ENCODE measurements around the gene TMA7B.
A peak's percentile ranks its signal among the peaks of the same experiment; 100 is the strongest.

Gene TMA7B

DNA sequence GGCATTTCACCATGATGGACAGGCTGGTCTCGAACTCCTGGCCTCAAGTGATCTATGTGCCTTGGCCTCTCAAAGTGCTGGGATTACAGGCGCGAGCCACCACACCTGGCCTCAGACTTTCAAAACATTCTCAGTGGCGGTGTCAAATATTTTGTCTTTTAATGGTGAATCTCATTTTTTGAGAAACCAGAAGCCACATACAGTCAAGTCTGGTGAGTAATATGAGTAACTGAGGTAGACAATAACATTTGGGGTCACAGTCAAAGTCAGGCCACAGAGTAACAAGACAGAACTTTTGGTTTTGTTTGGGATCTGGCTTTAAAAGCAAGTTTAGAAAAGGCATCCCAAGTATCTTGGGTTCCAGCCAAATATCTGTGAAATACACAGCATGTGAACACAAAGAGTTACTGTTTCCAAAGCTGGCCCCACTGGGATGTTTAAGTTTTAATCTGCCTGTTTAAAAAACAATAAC, 5.6 kb upstream of the TMA7B start:
- DNase-seq: peak; percentile 93

DNA sequence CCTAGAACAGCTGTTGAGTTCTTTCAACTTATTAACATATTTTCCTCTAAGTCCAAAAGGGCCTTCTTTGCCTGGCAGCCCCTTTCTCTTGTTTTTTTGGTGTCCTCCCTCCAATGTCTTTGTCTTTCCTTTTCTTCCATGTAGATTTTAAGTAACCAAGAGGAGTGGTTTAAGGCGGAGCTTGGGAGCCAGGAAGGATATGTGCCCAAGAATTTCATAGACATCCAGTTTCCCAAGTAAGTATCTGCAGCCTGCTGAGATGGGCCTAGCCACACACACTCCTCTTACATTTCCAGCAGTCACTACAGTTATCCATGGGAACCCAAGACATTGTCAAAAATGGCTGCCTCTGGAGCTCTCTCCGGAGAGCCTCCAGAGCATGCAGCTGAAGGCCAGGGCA, 4.5 kb upstream of the TMA7B start:
- no peak for DNase-seq

DNA sequence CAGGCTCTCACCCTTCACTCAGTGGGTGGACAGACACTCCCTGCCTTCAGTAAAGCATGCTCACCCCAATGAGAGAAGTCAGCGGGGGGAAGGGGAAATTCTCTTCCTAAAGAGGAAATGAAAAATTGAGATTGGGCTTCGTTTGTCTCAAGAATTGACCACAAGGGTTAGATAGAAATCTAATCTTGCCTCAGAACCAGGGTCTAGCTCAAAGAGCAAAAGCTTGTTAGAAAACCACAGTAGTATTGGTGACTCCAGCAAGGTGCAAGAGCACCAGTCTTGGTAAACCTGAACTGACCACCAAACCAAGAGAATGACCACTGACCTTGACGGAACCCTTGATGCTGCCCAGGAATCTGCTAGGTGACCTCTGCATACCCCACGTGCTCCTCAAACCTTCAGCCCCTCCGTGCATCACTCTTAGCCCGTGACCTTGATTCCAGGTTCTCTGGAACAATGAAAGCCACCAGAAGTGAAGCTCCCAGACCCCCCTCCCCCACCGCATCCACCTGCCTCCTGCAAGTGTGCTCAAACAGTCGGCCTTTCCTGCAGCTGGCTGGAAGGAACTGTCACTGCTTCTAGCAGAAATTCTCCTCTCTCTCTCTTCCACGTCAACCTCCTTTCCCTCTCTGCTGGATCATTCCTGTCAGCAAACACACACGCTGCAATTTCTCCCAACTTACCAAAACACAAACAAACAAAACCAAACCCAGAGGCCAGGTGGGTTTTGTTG, 3.1 kb upstream of the TMA7B start:
- no peak for DNase-seq

DNA sequence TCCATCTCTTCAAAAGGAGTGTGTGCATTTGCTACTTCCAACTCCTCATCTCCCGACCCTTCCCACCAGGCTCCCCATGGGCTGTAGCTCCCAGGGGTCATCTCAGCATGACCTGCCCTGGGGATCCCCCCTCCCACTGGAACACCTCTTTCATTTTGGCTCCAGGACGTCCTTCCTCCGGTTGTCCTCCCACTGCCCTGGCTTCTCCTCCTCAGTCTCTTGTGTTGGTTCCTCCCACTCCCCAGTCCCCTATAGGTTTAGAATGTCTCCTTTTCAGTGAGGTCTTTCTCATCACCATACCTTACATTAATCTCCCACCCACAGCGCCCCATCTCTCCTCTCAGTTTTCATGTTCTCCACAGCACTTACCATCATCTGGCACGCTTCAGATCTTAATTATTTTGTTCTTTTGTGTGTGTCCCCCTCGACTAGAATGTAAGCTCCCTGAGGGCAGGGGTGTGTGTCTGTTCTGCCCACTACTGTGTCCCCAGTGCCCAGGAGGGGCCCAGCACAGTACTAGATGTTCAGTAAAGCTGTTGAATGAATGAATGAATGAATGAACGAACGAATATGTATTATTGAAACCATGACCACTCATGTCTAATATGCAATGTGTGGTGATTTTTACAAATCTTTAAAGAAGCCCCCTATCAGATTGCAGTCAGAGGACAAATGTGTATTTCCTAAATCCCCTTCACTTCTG, 2.0 kb upstream of the TMA7B start:
- no peak for DNase-seq

DNA sequence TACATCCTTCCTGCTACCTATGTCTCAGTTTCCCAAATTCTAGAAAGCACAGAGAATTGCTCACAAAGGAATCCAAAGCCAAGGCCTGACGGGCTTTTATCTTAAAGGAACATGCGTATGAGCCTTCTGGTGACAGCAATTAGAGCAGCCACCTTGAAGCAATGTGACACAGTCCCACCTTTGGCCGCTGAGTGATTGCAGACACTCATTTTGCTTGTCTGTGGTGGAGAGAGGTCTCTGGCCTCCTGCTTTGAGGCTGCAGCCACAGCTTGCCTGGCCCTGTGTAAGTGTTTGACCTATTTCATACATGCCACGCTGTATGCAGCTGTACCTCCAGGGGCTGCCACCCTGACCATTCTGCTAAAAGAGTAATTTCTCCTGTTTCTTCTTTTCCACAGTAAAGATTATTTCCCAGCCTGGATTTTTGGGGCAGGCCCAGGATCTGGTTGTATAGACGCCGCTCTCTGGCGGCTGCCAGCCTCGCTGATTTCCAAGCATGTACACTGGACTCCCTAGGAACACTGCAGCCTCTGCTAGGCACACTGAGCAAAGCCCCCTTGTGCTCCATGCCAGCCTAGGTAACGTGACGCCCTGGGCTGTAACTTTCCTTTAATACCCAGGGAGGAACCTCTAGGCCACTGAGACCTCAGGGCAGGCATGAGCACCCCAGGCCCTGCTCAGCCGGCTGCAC, 1.1 kb upstream of the TMA7B start:
- no peak for DNase-seq

DNA sequence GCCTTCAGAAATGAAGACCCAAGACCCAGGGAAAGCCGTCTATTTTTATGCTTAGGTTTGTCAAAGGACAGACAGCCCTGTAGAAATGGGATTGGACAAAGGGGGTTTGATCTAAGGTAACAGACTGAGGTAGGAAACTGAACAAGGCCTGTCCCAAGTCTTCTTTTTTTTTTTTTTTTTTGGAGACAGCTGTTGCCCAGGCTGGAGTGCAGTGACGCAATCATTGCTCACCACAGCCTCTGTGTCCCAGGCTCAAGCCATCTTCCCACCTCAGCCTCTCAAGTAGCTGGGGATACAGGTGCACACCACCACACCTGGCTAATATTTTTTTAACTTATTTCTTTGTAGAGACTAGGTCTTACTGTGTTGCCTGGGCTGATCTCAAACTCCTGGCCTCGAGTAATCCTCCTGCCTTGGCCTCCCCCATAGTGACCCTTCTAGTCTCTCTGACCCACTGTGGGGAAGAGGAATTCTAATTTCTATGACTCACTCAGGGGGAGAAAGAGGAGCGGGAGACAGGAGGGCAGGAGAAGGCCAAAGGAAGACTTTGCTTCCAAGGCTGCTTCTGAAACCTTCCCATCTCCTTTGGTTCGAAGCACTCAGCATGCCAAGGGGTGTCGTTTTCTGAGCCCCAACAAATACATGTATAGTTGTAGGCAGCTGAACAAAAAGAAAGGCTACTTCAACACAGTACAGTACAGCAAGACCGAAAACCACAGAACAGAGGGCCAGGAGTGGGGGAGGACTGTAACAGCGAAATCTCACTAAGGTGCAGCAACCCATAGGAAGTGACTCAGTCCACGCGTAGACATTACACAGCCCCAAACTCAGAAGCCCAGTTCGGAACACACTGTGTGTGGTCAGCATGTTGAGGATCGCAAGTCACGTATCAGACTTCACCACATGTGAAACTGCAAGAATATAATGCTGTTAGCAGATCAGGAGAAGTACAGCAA, 872 bp downstream of the TMA7B start:
- peak; percentile 97 for DNase-seq

DNA sequence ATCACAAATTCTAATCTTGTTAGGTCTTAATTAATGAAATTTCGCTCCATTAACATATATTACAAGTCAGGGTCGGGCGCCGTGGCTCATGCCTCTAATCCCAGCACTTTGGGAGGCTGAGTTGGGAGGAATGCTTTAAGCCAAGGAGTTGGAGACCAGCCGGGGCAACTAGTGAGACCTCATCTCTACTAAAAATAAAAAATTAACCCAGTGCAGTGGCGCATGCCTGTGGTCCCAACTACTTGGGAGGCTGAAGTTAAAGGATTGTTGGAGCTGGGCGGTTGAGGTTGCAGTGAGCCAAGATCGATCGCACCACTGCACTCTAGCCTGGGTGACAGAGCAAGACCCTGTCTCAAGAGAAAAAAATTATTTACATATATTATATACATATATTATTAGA, 1.9 kb downstream of the TMA7B start:
- peak; percentile 17 for DNase-seq

DNA sequence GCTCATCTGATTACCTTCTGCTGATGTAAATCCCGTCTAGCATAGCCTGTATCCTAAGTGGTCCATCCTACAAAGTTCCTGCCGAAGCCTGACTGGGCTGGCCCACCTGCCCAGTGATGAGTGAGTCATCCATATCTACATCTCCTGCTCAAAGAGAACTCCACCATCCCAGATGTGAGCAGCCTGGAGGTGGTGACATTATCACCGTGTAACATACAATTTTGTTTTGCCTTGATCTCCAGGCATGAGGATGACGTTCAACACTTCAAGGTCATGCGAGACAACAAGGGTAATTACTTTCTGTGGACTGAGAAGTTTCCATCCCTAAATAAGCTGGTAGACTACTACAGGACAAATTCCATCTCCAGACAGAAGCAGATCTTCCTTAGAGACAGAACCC, 5.6 kb downstream of the TMA7B start:
- no peak for DNase-seq

DNA sequence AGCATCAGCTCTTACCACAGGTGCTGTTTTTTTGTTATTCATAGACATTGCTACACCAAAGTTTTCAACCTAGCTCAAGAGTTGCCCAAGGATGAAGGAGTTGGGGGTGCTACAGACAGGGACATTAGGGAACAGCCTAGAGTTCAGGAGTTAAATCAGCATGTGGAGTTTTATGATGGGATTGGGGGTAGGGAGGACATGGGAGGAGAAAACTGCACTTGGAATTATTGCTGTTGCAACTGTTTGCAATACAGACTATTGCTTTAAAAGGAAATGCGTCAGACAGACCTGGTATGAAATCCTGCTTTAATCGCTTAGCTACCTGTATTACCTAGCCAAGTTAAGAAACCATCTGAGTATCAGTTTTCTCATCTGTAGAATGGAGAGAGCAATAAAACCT, 6.3 kb downstream of the TMA7B start:
- peak; percentile 44 for DNase-seq

DNA sequence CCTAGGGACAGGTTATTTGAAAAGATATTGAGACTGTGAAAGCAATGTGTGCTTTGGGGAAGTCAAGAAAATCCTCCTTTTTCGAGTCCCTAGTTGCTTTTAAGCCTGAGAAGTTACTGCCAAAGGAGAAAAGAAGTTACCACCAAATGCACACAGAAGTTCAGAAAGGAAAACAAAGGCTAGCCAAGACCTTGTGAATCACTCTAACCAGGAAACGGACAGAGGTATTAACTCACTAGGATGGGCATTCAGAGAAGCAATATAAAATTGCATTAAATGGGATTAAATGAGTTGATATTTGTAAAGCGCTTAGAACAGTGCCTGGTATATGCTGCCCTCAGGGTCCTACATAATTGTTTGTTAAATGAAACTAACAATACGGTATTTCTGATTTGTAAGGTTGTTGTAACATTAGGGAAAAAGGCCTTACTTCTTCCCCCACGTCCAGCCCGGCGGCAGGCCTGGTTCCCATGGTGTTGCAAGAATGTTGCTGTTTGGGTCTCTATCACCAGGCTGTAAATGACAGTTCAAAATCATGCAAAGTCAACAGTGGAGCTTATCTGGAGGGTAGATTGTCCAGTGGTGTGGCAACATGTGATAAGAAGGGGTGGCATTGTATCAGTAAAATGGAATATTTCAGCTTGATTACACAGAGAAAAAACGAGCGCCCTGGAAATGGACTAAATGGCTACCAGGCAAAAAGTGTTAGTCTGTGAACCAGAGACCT, 7.1 kb downstream of the TMA7B start:
- DNase-seq: peak; percentile 33

DNA sequence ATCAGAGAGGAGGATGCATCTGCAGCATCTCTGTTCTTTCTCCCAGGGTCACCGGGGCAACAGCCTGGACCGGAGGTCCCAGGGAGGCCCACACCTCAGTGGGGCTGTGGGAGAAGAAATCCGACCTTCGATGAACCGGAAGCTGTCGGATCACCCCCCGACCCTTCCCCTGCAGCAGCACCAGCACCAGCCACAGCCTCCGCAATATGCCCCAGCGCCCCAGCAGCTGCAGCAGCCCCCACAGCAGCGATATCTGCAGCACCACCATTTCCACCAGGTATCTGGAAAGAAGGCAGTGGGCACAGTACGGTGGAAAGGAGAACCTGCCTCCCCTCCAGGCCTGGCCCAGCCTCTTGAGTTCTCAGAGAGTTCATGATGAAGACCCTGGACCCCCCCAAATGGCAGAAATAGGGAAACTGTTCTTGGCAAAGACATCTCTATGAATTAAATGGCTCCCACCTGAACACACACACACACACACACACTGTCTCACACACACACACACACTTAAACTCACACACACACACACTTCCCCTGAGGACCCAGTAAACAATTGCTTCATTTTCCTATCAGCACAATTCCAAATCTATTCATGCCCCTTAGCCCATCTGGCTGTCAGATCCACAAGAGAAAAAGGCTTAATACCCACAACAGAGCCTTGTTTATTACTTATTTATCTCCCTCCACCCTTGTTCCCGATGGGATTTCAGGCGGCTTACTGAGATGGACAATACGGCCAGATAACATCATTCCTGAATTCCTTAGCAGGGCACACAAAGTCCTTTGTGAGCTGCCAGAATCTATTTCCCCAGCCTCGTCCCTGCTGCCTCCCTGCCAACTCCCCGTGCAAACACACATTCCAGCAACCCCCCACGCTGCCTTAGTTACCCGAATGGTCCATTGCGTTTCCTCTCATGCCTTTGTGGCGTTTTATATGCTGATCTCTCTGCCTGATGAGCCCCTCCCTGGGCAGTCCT, 8.1 kb downstream of the TMA7B start:
- no peak for DNase-seq

DNA sequence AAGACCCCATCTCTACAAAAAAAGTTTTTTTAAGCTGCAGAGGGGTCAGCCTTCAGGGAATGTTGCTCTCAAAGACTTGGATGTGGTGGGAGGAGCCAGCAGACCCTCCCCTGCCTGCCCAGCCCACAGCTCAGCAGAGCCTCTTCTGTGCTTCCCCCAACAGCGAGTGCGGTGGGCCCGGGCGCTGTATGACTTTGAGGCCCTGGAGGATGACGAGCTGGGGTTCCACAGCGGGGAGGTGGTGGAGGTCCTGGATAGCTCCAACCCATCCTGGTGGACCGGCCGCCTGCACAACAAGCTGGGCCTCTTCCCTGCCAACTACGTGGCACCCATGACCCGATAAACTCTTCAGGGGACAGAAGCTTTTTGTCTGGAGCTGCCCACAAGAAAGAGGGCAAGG, 10.5 kb downstream of the TMA7B start:
- DNase-seq: no peak

DNA sequence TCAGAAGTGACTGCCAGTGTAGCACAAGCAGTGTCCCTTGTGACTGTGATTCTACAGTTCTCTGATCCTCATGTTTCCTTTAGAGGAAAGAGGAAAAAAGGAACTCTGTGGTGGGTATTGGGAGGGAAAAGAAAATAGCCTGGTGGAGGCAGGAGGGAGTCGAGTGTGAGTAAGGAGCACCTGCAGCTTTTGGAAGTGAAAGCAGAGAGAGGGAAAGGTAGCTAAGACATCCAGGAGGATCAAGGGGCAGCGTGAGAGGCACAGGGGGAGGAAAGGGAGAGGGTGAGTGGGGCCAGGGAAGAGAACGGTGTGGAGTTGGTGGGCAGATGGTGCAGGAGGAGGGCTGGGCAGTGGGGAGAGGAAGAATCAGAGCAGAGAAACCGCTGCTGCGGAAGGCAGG, 12.4 kb downstream of the TMA7B start:
- no peak for DNase-seq

DNA sequence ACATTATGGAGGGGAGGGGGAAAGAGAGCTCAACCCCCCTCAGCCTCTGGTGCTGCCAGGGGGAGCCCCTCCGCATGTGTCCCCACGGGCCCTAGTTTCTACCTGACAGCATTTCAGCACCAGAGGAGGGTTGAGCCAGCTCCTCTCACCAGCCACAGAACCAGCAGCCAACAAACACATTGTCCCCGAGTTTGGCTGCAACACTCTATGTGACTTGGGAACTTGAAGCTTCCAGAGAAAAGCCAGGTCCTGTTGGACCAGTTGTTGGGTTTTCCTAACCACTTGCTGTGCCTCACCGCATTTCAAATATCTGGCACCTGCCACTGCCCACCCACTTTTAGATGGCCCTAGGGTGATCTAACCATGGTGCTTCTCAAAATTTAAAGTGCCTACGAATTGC, 13.5 kb downstream of the TMA7B start:
- DNase-seq: no peak

DNA sequence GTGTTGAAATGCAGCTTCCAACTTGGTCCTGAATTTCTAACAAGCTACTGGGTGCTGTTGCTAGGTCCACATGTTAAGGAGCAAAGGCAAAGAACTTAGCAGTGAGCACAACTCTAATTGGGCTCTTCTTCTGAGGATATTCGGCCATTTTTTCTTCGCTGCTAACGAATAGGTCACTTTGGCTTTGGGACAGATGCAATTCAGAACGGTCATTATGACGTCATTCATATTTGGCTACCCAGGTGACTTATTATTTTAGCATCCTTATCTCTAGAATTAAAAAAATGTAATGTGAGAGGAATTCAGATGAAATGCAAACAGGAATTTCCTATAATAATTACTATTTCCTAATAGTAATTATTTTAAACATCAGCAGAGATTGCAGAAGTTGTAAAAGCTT, 13.9 kb downstream of the TMA7B start:
- no peak for DNase-seq

DNA sequence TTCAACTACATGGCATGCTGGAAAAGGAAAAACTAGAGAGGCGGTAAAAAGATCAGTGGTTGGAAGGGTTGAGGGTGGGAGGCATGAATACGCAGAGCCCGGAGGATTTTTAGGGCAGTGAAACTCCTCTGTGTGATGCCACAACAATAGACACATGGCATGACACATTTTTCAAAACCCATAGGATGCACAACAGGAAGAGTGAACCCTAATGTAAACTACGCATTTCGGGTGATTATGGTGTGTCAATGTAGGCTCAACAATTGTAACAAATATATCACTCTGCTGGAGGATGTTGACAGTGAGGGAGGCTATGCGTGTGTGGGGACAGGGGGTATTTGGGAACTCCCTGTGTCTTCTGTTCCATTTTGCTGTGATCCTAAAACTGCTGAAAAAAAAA, 18.9 kb downstream of the TMA7B start:
- DNase-seq: no peak

DNA sequence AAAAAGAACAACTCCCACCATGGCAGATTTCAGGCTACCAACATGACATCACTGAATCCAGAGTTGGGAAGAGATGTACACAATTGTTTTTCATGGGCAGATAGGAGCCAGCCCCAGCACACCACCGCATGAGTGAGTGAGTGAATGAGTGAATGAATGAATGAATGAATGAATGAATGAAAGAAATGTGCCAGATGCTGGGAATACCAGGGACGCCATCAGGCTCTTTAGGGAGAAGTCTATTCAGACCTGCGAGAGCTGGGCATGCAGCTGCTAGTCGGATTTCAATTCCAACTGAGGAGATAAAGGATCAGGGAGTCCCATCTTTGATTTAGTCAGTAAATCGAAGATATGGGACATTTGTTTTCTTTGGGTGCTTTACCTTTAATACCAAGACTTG, 19.3 kb downstream of the TMA7B start:
- DNase-seq: no peak

DNA sequence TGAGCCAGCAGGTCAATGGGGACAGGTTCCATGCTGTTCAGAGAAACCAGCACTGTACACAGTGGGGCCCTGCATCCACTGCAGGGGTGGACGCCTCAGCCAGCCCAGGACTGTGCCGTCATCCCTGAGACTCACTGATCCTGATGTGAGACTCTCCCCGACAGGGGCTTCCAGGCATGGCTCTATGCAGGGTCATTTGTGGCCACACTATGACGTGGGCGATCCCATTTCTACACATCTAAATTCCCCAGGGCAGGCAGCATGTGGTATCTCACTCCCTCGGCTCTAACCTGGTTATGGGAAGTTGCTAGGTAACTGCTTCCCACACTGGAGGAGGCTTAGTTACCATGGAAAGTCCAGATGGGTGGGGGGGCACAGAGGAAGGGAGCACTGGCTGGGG, 20.4 kb downstream of the TMA7B start:
- no peak for DNase-seq

DNA sequence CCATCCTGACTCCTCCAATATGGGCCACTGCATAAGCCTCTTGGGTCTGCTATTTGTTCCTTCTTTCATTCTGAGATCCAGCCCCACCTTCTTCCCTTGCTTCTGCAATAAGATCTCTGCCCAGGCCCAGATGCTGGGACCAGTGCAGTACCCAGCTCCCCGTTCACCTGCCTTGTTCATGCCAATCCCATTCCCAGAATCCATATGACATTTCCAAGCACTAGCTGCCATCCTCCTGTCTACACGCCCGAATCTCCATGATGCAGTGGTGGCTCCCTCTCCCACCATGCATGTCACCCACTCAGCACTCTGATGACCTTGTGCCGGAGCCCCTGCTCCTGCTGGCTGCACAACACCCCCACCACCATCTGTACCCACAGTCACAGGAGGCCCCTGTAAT, 23.1 kb downstream of the TMA7B start:
- DNase-seq: no peak

DNA sequence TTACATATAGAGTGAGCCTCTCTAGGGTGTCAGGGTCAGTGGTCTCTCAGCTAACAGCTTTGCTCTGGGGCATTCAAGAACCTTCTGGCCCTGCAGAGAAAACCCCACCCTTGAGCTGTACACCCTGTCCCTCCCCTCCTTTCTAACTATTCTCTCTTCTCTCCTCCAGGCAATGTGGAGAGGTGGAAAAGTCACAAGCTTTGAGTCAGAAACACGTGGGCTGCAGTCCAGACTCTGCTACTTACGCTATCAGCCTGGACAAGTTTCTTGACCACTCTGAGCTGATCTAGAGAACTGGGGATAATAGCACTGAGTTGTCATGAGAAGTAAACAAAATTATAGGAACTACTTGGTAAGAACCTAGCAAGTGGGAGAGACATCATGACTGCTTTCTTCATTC, 23.8 kb downstream of the TMA7B start:
- DNase-seq: no peak

DNA sequence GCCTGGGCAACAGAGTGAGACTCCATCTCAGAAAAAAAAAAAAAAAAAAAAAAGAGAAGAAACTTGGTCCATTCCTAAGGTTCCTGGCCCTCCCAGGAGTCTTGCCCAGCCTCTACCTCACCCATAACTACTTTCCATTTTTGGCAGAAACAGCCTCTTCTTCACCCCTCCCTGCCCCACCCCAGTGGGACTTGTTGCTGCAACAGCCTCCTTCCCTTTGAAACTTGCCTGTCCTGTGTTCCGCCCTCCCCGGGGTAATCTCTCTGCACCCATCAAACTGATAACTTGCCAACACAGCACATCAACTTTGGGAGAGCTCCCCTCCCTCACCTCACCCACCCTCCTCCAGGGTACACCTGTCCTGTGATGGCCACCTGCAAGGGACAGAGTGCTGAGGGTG, 24.5 kb downstream of the TMA7B start:
- DNase-seq: no peak

Measured in fibroblast of skin of right quadriceps (primary cell).